Left ventricle myocardium inferior (tissue), 1 donor: Measurements from ENCODE around the gene CAPNS1. TPM values are rescaled to one million over a fixed set of nuclear protein-coding genes. Genes with fewer than 3 reads are reported as not detected.

ENCODE experiments used
- DNase-seq: peaks from one replicate; pipeline ENCODE4 v3.0.0-alpha.2; 2020
- H3K27ac ChIP-seq: fragments of 200-600 bp; replicated peaks from 2 replicates; pipeline ENCODE4 v1.8.0; 2021
- H3K27me3 ChIP-seq: fragments of 200-600 bp; 2 replicates; pipeline ENCODE4 v1.8.0; 2021; ENCODE audit warnings: low read depth
- H3K36me3 ChIP-seq: fragments of 200-600 bp; 2 replicates; pipeline ENCODE4 v1.8.0; 2021
- H3K4me1 ChIP-seq: fragments of 200-600 bp; 2 replicates; pipeline ENCODE4 v1.8.0; 2021
- H3K4me3 ChIP-seq: fragments of 200-600 bp; 2 replicates; pipeline ENCODE4 v1.8.0; 2021; ENCODE audit warnings: mild to moderate bottlenecking, moderate library complexity
- H3K9me3 ChIP-seq: fragments of 200-600 bp; replicated peaks from 2 replicates; pipeline ENCODE4 v1.8.0; 2021
- intact Hi-C: fragments of 100-400 bp; cut with micrococcal nuclease; formaldehyde crosslinking; loops from one replicate; pipeline ENCODE4 v1.11.0; 2022
- total RNA-seq: library from RNA; stranded (reverse); fragmentation: NEBNext Ultra II Directional; extraction: Animal tissue kit (Norgen Biotek cat#: 25700); gene quantifications from one replicate; pipeline ENCODE4 v1.2.1, GENCODE V29; 2021
- TF ChIP-seq, protein P1 (sequence below): fragments of 200-600 bp; IDR thresholded peaks from 2 replicates; pipeline ENCODE4 v1.8.0; 2021; ENCODE audit warnings: antibody characterized with exemption, mild to moderate bottlenecking, borderline replicate concordance
- donor health status: DM: no; HTN: yes; CAD: no; lungs with severe emphysema.

The CAPNS1 gene
- total RNA-seq, 1 donor from 2014 or later, result 767 TPM

- Histone ChIP-seq H3K4me3 (peak overlapping the region; percentile 86), H3K27ac (peak overlapping the region; percentile 98), H3K9me3 (no peaks in the 10 kb centered on the region), H3K36me3 (peaks cover 38% of the 10 kb centered on the region), H3K27me3 (no peaks in the 10 kb centered on the region), H3K4me1 (peaks cover 43% of the 10 kb centered on the region)
- TF ChIP-seq, protein P1, sequence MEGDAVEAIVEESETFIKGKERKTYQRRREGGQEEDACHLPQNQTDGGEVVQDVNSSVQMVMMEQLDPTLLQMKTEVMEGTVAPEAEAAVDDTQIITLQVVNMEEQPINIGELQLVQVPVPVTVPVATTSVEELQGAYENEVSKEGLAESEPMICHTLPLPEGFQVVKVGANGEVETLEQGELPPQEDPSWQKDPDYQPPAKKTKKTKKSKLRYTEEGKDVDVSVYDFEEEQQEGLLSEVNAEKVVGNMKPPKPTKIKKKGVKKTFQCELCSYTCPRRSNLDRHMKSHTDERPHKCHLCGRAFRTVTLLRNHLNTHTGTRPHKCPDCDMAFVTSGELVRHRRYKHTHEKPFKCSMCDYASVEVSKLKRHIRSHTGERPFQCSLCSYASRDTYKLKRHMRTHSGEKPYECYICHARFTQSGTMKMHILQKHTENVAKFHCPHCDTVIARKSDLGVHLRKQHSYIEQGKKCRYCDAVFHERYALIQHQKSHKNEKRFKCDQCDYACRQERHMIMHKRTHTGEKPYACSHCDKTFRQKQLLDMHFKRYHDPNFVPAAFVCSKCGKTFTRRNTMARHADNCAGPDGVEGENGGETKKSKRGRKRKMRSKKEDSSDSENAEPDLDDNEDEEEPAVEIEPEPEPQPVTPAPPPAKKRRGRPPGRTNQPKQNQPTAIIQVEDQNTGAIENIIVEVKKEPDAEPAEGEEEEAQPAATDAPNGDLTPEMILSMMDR, result no peak
- intact Hi-C loops, result no loop called here
- peak; percentile 28 for DNase-seq
These were observed 605 bp downstream of the CAPNS1 start for GRCh38 chr19:36140304-36141038.

- intact Hi-C loops, result no loop called here
- peak overlapping the region; percentile 86 for H3K4me3 ChIP-seq
- H3K4me1 ChIP-seq, result peaks cover 38% of the 10 kb centered on the region
- peak overlapping the region; percentile 98 for H3K27ac ChIP-seq
- no peaks in the 10 kb centered on the region for H3K9me3 ChIP-seq
- H3K36me3 ChIP-seq, result peaks cover 46% of the 10 kb centered on the region
- no peaks in the 10 kb centered on the region for H3K27me3 ChIP-seq
- peak; percentile 88 for DNase-seq
- TF ChIP-seq, protein P1, result no peak
These were observed 1.4 kb downstream of the CAPNS1 start for GRCh38 chr19:36141039-36141927.

DNA sequence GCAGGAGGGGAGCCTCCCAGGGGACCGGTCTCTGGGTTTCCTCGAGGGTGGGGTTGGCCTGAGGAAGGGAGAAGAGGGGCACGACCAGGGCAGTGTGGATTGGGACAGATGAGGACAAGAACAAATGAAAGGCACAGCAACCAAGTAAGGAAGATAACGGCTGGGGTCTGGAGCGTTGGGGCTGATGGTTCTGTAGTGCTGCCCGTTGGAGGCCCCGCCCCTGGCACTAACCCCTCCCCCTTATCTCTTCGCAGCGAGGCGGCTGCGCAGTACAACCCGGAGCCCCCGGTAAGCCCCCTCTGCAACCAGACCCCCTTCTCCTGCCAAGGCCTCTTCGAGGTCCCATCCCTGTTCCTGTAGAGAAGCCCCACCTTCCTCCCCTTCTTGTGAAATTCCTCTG lies 2.2 kb downstream of the CAPNS1 start:
- intact Hi-C loops, result no loop called here
- H3K27ac ChIP-seq, result peak overlapping the region; percentile 98
- H3K36me3 ChIP-seq, result peaks cover 54% of the 10 kb centered on the region
- DNase-seq, result peak; percentile 21
- peaks cover 31% of the 10 kb centered on the region for H3K4me1 ChIP-seq
- no peaks in the 10 kb centered on the region for H3K27me3 ChIP-seq
- TF ChIP-seq, protein P1, result no peak
- peak overlapping the region; percentile 86 for H3K4me3 ChIP-seq
- no peaks in the 10 kb centered on the region for H3K9me3 ChIP-seq

- no peak for DNase-seq
- TF ChIP-seq, protein P1, result no peak
- no peak overlapping the region for H3K4me3 ChIP-seq
- no peaks in the 10 kb centered on the region for H3K9me3 ChIP-seq
- H3K27ac ChIP-seq, result no peak overlapping the region
- H3K36me3 ChIP-seq, result peaks cover 58% of the 10 kb centered on the region
- intact Hi-C loops, result no loop called here
- no peaks in the 10 kb centered on the region for H3K27me3 ChIP-seq
- peaks cover 26% of the 10 kb centered on the region for H3K4me1 ChIP-seq
These were observed 2.6 kb downstream of the CAPNS1 start for GRCh38 chr19:36142496-36142895.

DNA sequence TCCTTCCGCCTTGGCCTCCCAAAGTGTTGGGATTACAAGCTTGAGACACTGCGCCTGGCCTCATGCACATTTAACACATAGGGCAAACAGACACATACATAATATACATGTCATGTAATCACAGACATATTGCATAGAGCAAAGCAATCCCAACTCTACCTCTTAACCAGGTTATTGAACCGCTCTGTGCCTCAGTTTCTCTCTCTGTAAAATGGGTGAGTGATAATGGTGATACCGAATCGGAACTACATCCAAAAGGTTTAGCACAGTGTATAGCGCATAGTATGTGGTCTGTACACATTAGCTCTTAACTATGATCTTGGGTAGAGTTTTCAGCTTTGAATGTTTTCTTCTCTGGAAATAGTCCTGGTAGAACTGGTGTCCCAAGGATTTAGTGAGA lies 4.8 kb downstream of the CAPNS1 start:
- intact Hi-C loops, result no loop called here
- DNase-seq, result no peak
- H3K27me3 ChIP-seq, result no peaks in the 10 kb centered on the region

More for the DNA sequence above, 4.8 kb downstream of the CAPNS1 start:
- H3K27ac ChIP-seq, result no peak overlapping the region
- TF ChIP-seq, protein P1, result no peak
- H3K4me3 ChIP-seq, result no peak overlapping the region
- no peaks in the 10 kb centered on the region for H3K9me3 ChIP-seq
- peaks cover 80% of the 10 kb centered on the region for H3K36me3 ChIP-seq
- peaks cover 39% of the 10 kb centered on the region for H3K4me1 ChIP-seq
